Lung (tissue), 12 donors: ENCODE data around the gene LY6G6D. TPM values are rescaled to one million over a fixed set of nuclear protein-coding genes. Genes with fewer than 3 reads are reported as not detected.
"Not testable (repeated sequence)": the region's sequence is repeated elsewhere in the genome, so short reads cannot be mapped to it uniquely, and the experiment has no call there.

Experiments used
- ATAC-seq: fragments of 200-7000 bp; cut with Tn5 transposase; one replicate; pipeline ENCODE4 v1.9.1; 2020; ENCODE audit warnings: moderate number of reproducible peaks; ENCODE audit not compliant: insufficient read depth, low FRiP score
- DNase-seq, 3 donors: peaks; one replicate each; pipeline ENCODE4 v3.0.0-alpha.2; 2013 to 2017
- H3K27ac ChIP-seq, 2 donors: one replicate each; pipeline ENCODE4 v1.5.1; 2013; ENCODE audit warnings: mild to moderate bottlenecking in 2 of 2, moderate library complexity in 2 of 2, control low read depth in 1 of 2, inconsistent platforms in 1 of 2, low read depth in 1 of 2, low read length in 1 of 2
- H3K27me3 ChIP-seq, 3 donors: one replicate each; pipeline ENCODE4 v1.5.1; 2013; ENCODE audit warnings: low read length in 2 of 3; ENCODE audit not compliant: control insufficient read depth in 3 of 3, insufficient read depth in 3 of 3
- H3K36me3 ChIP-seq, 4 donors: one replicate each; pipeline ENCODE4 v1.5.1; 2013; ENCODE audit warnings: low read length in 4 of 4, mild to moderate bottlenecking in 1 of 4, moderate library complexity in 1 of 4; ENCODE audit not compliant: control insufficient read depth in 4 of 4, insufficient read depth in 4 of 4
- H3K4me1 ChIP-seq, 5 donors: one replicate each; pipeline ENCODE4 v1.5.1; 2013; ENCODE audit warnings: low read length in 5 of 5, mild to moderate bottlenecking in 2 of 5, moderate library complexity in 1 of 5; ENCODE audit not compliant: control insufficient read depth in 5 of 5, insufficient read depth in 5 of 5
- H3K4me3 ChIP-seq: one replicate; pipeline ENCODE4 v1.5.1; 2013; ENCODE audit warnings: mild to moderate bottlenecking, control low read depth, moderate library complexity
- H3K9ac ChIP-seq, 2 donors: one replicate each; pipeline ENCODE4 v1.5.1; 2013; ENCODE audit warnings: low read length in 2 of 2, control low read depth in 1 of 2; ENCODE audit not compliant: insufficient read depth in 1 of 2
- H3K9me3 ChIP-seq, 4 donors: one replicate each; pipeline ENCODE4 v1.5.1; 2013; ENCODE audit warnings: low read length in 3 of 4, mild to moderate bottlenecking in 1 of 4, moderate library complexity in 1 of 4; ENCODE audit not compliant: control insufficient read depth in 4 of 4, insufficient read depth in 3 of 4
- CTCF ChIP-seq: IDR thresholded peaks from 2 replicates; pipeline ENCODE4 v1.5.1; 2012; ENCODE audit warnings: mild to moderate bottlenecking; ENCODE audit errors: control extremely low read depth, extremely low read depth
- WGBS, 2 donors: extraction: QIAGEN DNeasy Blood & Tissue Kit; methylation state at CpG; one replicate each; pipeline ENCODE4 v1.1.7; 2013; 5-methylcytosine and 5-hydroxymethylcytosine counted together
- polyA plus RNA-seq, 2 donors: library from polyadenylated mRNA; stranded (reverse); fragments of 200-250 nt; gene quantifications; one replicate each; pipeline ENCODE4 v1.2.1, GENCODE V29; 2013
- total RNA-seq, 2 donors: library from RNA; depleted of rRNA in 1 of 2; stranded (reverse); fragments of >200 nt in 1 of 2; gene quantifications; one replicate each; pipeline ENCODE4 v1.2.1, GENCODE V29; 2014 to 2021
- donor health status: control.
- donor health status: control.
- donor health status: Bipolar disorder and iron deficiency.
- donor health status: healthy.
- donor health status: DM: yes; HTN: yes; CAD: no.

Gene LY6G6D
- total and polyA plus RNA-seq, 4 donors: not detected

GRCh38 chr6:31707701-31708100, 7.4 kb upstream of the LY6G6D start:
- Histone ChIP-seq H3K9ac (no peak overlapping the region), H3K36me3 (no peaks in the 10 kb centered on the region), H3K4me3 (no peak overlapping the region), H3K4me1 (peaks cover 0 to 8% (median 0%) of the 10 kb centered on the region in 5 donors), H3K27ac (no peak overlapping the region), H3K9me3 (no peaks in the 10 kb centered on the region), H3K27me3 (no peaks in the 10 kb centered on the region)
- ATAC-seq (no peak), DNase-seq (no peak)
- WGBS, 2 donors: 85 to 88% methylated on average over 10 of the region's 10 CpGs
- TF ChIP-seq CTCF: no peak

GRCh38 chr6:31708224-31708623, 6.9 kb upstream of the LY6G6D start:
- DNase-seq (no peak), ATAC-seq (no peak)
- TF ChIP-seq CTCF: no peak
- 96 to 100% methylated on average over 3 of the region's 3 CpGs for WGBS, 2 donors
- Histone ChIP-seq H3K4me3 (no peak overlapping the region), H3K4me1 (peaks cover 0 to 8% (median 0%) of the 10 kb centered on the region in 5 donors), H3K9me3 (no peaks in the 10 kb centered on the region), H3K27ac (no peak overlapping the region), H3K27me3 (no peaks in the 10 kb centered on the region), H3K36me3 (no peaks in the 10 kb centered on the region), H3K9ac (no peak overlapping the region)

- H3K27me3 ChIP-seq, H3K27ac ChIP-seq, H3K4me1 ChIP-seq, DNase-seq, H3K36me3 ChIP-seq, H3K9me3 ChIP-seq, H3K4me3 ChIP-seq, ATAC-seq, H3K9ac ChIP-seq: not testable (repeated sequence)
- WGBS, 2 donors: 77% methylated on average over 11 of the region's 11 CpGs
Measured at GRCh38 chr6:31709157-31709556, 6.0 kb upstream of the LY6G6D start.

GRCh38 chr6:31710523-31711219, 4.5 kb upstream of the LY6G6D start:
- peaks cover 0 to 18% (median 8%) of the 10 kb centered on the region in 5 donors for H3K4me1 ChIP-seq
- no peak for TF ChIP-seq CTCF
- no peaks in the 10 kb centered on the region for H3K27me3 ChIP-seq
- no peak for DNase-seq
- WGBS, 2 donors: 69 to 78% methylated on average over 5 of the region's 5 CpGs
- H3K36me3 ChIP-seq: no peaks in the 10 kb centered on the region
- H3K4me3 ChIP-seq: no peak overlapping the region
- no peak overlapping the region for H3K9ac ChIP-seq
- H3K9me3 ChIP-seq: no peaks in the 10 kb centered on the region
- H3K27ac ChIP-seq: no peak overlapping the region
- ATAC-seq: no peak
